GM23338 (cell line): Measurements from ENCODE around the gene RS1. TPM values are rescaled to one million over a fixed set of nuclear protein-coding genes. Genes with fewer than 3 reads are reported as not detected.

Experiments
- ATAC-seq: fragments of 200-7000 bp; cut with Tn5 transposase; 3 replicates; pipeline ENCODE4 v1.9.1; 2020
- DNase-seq: peaks from one replicate; pipeline ENCODE4 v3.0.0-alpha.2; 2015; ENCODE audit warnings: low spot score
- H2AFZ ChIP-seq: fragments of 200-600 bp; sonication (generic); 2 replicates; pipeline ENCODE4 v1.8.0; 2016; ENCODE audit warnings: antibody characterized with exemption, mild to moderate bottlenecking, moderate library complexity
- H3F3A ChIP-seq: fragments of 200-600 bp; sonication (generic); replicated peaks from 2 replicates; pipeline ENCODE4 v1.8.0; 2017; ENCODE audit warnings: antibody characterized with exemption, mixed run types, low read depth
- H3K27ac ChIP-seq: fragments of 200-600 bp; sonication (generic); 2 replicates; pipeline ENCODE4 v1.6.1; 2016; ENCODE audit warnings: low read depth
- H3K27me3 ChIP-seq: fragments of 200-600 bp; sonication (generic); 2 replicates; pipeline ENCODE4 v1.8.0; 2016; ENCODE audit warnings: mild to moderate bottlenecking, mixed run types, moderate library complexity; ENCODE audit not compliant: insufficient read depth
- H3K36me3 ChIP-seq: fragments of 200-600 bp; sonication (generic); 2 replicates; pipeline ENCODE4 v1.8.0; 2016; ENCODE audit warnings: mild to moderate bottlenecking; ENCODE audit not compliant: insufficient read depth
- H3K4me1 ChIP-seq: fragments of 200-600 bp; sonication (generic); 2 replicates; pipeline ENCODE4 v1.8.0; 2016; ENCODE audit warnings: mild to moderate bottlenecking, moderate library complexity; ENCODE audit not compliant: insufficient read depth
- H3K4me2 ChIP-seq: fragments of 200-600 bp; sonication (generic); 2 replicates; pipeline ENCODE4 v1.7.1; 2017; ENCODE audit warnings: mixed run types
- H3K4me3 ChIP-seq: fragments of 200-600 bp; sonication (generic); 2 replicates; pipeline ENCODE4 v1.6.1; 2016; ENCODE audit warnings: mixed run types
- H3K79me2 ChIP-seq: fragments of 200-600 bp; sonication (generic); replicated peaks from 2 replicates; pipeline ENCODE4 v1.8.0; 2017; ENCODE audit warnings: mild to moderate bottlenecking; ENCODE audit not compliant: insufficient read depth
- H3K9me2 ChIP-seq: fragments of 200-600 bp; sonication (generic); 2 replicates; pipeline ENCODE4 v1.8.0; 2017; ENCODE audit not compliant: insufficient read depth
- H4K20me1 ChIP-seq: fragments of 200-600 bp; sonication (generic); replicated peaks from 2 replicates; pipeline ENCODE4 v1.8.0; 2017; ENCODE audit warnings: mild to moderate bottlenecking; ENCODE audit not compliant: insufficient read depth
- H3K27ac Mint-ChIP-seq: 2 replicates; pipeline ENCODE4 v1.8.0; 2020; ENCODE audit warnings: inconsistent platforms, mild to moderate bottlenecking, moderate library complexity, mixed read lengths
- H3K27me3 Mint-ChIP-seq: 3 replicates; pipeline ENCODE4 v1.8.0; 2022; ENCODE audit warnings: low read depth, mild to moderate bottlenecking, moderate library complexity, mixed read lengths, inconsistent platforms; ENCODE audit not compliant: insufficient read depth, poor library complexity
- H3K36me3 Mint-ChIP-seq: 3 replicates; pipeline ENCODE4 v1.8.0; 2021; ENCODE audit warnings: low read depth, mild to moderate bottlenecking, inconsistent platforms, moderate library complexity, mixed read lengths
- H3K4me1 Mint-ChIP-seq: 3 replicates; pipeline ENCODE4 v1.8.0; 2020; ENCODE audit warnings: mild to moderate bottlenecking, inconsistent platforms, mixed read lengths
- H3K4me3 Mint-ChIP-seq: 3 replicates; pipeline ENCODE4 v1.8.0; 2021; ENCODE audit warnings: moderate library complexity, mild to moderate bottlenecking, inconsistent platforms, mixed read lengths
- H3K9me3 Mint-ChIP-seq: 3 replicates; pipeline ENCODE4 v1.8.0; 2020; ENCODE audit warnings: moderate library complexity, mild to moderate bottlenecking, inconsistent platforms, mixed read lengths
- CTCF ChIP-seq, 2 experiments: fragments of 200-600 bp in 1 of 2; sonication (generic) in 1 of 2; conservative IDR thresholded peaks; 2 replicates each; pipeline versions ENCODE4 v1.5.1 to v1.6.1; 2016 to 2017; ENCODE audit warnings: antibody characterized with exemption in 2 of 2, low read depth in 2 of 2, mild to moderate bottlenecking in 2 of 2, moderate library complexity in 1 of 2
- EZH2 ChIP-seq: fragments of 200-600 bp; sonication (generic); IDR thresholded peaks from one replicate; pipeline ENCODE4 v1.8.0; 2017; ENCODE audit warnings: antibody characterized with exemption, mild to moderate bottlenecking, low read depth; ENCODE audit not compliant: unreplicated experiment
- NANOG ChIP-seq: IDR thresholded peaks from 2 replicates; pipeline ENCODE4 v1.6.1; 2016; ENCODE audit warnings: antibody characterized with exemption, borderline replicate concordance
- STAT1 ChIP-seq: IDR thresholded peaks from one replicate; pipeline ENCODE4 v1.6.1; 2016; ENCODE audit warnings: antibody characterized with exemption; ENCODE audit not compliant: unreplicated experiment
- ZNF331 ChIP-seq: fragments of 250-450 bp; sonication (Bioruptor Pico); IDR thresholded peaks from 2 replicates; pipeline ENCODE4 v1.5.0; 2020; ENCODE audit warnings: low read depth, mild to moderate bottlenecking, moderate library complexity
- polyA plus RNA-seq: library from polyadenylated mRNA; unstranded; fragments of >200 nt; fragmentation: Nextera tagmentation; extraction: Ambion mirVana; gene quantifications from 2 replicates; pipeline ENCODE4 v1.2.1, GENCODE V29; 2016
- total RNA-seq: library from RNA; depleted of rRNA; stranded (reverse); fragments of >200 nt; shearing (Covaris generic); gene quantifications from 2 replicates; pipeline ENCODE4 v1.2.3, GENCODE V29; 2014
- TF ChIP-seq, protein P1 (sequence below): fragments of 250-450 bp; sonication (Bioruptor Pico); IDR thresholded peaks from 2 replicates; pipeline ENCODE4 v1.5.0; 2020; ENCODE audit warnings: mild to moderate bottlenecking, moderate library complexity
- TF ChIP-seq, protein P2 (sequence below): IDR thresholded peaks from 2 replicates; pipeline ENCODE4 v1.6.1; 2016; ENCODE audit warnings: antibody characterized with exemption

RS1 gene
- total and polyA plus RNA-seq, 2 experiments from 2014 or later, result not detected

- no peak overlapping the region for H3K4me2 ChIP-seq
- peaks cover 7% of the 10 kb centered on the region for H3K27me3 Mint-ChIP-seq
- no peaks in the 10 kb centered on the region for H3K4me1 Mint-ChIP-seq
- no peak overlapping the region for H3K4me3 Mint-ChIP-seq
- H3K27me3 ChIP-seq, result no peaks in the 10 kb centered on the region
- no peaks in the 10 kb centered on the region for H3K4me1 ChIP-seq
- no peaks in the 10 kb centered on the region for H3K79me2 ChIP-seq
- no peak overlapping the region for H3K4me3 ChIP-seq
- no peak overlapping the region for H3K27ac ChIP-seq
- no peak for DNase-seq
- H2AFZ ChIP-seq, result no peak overlapping the region
- H3K36me3 ChIP-seq, result no peaks in the 10 kb centered on the region
- H3K9me2 ChIP-seq, result no peaks in the 10 kb centered on the region
- H4K20me1 ChIP-seq, result no peaks in the 10 kb centered on the region
- no peaks in the 10 kb centered on the region for H3K9me3 Mint-ChIP-seq
- TF ChIP-seq ZNF331 (no peak), CTCF (conservative IDR thresholded peaks at IDR 0.05; ENCODE audit: low read depth in 2 of 2) (no peak), STAT1 (no peak), EZH2 (no peak), NANOG (no peak)
- TF ChIP-seq, protein P1, sequence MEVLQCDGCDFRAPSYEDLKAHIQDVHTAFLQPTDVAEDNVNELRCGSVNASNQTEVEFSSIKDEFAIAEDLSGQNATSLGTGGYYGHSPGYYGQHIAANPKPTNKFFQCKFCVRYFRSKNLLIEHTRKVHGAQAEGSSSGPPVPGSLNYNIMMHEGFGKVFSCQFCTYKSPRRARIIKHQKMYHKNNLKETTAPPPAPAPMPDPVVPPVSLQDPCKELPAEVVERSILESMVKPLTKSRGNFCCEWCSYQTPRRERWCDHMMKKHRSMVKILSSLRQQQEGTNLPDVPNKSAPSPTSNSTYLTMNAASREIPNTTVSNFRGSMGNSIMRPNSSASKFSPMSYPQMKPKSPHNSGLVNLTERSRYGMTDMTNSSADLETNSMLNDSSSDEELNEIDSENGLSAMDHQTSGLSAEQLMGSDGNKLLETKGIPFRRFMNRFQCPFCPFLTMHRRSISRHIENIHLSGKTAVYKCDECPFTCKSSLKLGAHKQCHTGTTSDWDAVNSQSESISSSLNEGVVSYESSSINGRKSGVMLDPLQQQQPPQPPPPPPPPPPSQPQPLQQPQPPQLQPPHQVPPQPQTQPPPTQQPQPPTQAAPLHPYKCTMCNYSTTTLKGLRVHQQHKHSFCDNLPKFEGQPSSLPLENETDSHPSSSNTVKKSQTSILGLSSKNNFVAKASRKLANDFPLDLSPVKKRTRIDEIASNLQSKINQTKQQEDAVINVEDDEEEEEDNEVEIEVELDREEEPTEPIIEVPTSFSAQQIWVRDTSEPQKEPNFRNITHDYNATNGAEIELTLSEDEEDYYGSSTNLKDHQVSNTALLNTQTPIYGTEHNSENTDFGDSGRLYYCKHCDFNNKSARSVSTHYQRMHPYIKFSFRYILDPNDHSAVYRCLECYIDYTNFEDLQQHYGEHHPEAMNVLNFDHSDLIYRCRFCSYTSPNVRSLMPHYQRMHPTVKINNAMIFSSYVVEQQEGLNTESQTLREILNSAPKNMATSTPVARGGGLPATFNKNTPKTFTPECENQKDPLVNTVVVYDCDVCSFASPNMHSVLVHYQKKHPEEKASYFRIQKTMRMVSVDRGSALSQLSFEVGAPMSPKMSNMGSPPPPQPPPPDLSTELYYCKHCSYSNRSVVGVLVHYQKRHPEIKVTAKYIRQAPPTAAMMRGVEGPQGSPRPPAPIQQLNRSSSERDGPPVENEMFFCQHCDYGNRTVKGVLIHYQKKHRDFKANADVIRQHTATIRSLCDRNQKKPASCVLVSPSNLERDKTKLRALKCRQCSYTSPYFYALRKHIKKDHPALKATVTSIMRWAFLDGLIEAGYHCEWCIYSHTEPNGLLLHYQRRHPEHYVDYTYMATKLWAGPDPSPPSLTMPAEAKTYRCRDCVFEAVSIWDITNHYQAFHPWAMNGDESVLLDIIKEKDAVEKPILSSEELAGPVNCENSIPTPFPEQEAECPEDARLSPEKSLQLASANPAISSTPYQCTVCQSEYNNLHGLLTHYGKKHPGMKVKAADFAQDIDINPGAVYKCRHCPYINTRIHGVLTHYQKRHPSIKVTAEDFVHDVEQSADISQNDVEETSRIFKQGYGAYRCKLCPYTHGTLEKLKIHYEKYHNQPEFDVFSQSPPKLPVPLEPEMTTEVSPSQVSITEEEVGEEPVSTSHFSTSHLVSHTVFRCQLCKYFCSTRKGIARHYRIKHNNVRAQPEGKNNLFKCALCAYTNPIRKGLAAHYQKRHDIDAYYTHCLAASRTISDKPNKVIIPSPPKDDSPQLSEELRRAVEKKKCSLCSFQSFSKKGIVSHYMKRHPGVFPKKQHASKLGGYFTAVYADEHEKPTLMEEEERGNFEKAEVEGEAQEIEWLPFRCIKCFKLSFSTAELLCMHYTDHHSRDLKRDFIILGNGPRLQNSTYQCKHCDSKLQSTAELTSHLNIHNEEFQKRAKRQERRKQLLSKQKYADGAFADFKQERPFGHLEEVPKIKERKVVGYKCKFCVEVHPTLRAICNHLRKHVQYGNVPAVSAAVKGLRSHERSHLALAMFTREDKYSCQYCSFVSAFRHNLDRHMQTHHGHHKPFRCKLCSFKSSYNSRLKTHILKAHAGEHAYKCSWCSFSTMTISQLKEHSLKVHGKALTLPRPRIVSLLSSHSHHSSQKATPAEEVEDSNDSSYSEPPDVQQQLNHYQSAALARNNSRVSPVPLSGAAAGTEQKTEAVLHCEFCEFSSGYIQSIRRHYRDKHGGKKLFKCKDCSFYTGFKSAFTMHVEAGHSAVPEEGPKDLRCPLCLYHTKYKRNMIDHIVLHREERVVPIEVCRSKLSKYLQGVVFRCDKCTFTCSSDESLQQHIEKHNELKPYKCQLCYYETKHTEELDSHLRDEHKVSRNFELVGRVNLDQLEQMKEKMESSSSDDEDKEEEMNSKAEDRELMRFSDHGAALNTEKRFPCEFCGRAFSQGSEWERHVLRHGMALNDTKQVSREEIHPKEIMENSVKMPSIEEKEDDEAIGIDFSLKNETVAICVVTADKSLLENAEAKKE (CRISPR knock-in tag), result no peak
- TF ChIP-seq, protein P2, sequence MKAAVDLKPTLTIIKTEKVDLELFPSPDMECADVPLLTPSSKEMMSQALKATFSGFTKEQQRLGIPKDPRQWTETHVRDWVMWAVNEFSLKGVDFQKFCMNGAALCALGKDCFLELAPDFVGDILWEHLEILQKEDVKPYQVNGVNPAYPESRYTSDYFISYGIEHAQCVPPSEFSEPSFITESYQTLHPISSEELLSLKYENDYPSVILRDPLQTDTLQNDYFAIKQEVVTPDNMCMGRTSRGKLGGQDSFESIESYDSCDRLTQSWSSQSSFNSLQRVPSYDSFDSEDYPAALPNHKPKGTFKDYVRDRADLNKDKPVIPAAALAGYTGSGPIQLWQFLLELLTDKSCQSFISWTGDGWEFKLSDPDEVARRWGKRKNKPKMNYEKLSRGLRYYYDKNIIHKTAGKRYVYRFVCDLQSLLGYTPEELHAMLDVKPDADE, result no peak
- no peaks in the 10 kb centered on the region for H3K36me3 Mint-ChIP-seq
- no peaks in the 10 kb centered on the region for H3F3A ChIP-seq
- ATAC-seq, result no peak
- H3K27ac Mint-ChIP-seq, result no peak overlapping the region
These were observed 5.4 kb upstream of the RS1 start for GRCh38 chrX:18677161-18677869.
